ENCODE data around the gene LRRC49.

- no peak for TF ChIP-seq TARDBP (IDR thresholded peaks at IDR 0.05)
- TF ChIP-seq SP1 (IDR thresholded peaks at IDR 0.05) = no peak
- TF ChIP-seq SUZ12 (IDR thresholded peaks at IDR 0.05) = no peak
- TF ChIP-seq PKNOX1 (IDR thresholded peaks at IDR 0.05) = no peak
- TF ChIP-seq ZNF384 (IDR thresholded peaks at IDR 0.05) = no peak
- TF ChIP-seq FOXM1 (IDR thresholded peaks at IDR 0.05; ENCODE audit: borderline replicate concordance) = no peak
- TF ChIP-seq BHLHE40 (IDR thresholded peaks at IDR 0.05; ENCODE audit: borderline replicate concordance) = no peak
Observed at GRCh38 chr15:70853318-70853972, 39.2 kb upstream of the LRRC49 start.
